Brain microvascular endothelial cell (primary cell): ENCODE data around the gene TMEM236.

Source experiments
- DNase-seq: peaks from one replicate; pipeline ENCODE4 v3.0.0-alpha.2; 2020
- H3K27ac ChIP-seq: fragments of 250-450 bp; sonication (Bioruptor Pico); 2 replicates; pipeline ENCODE4 v1.5.1; 2020; ENCODE audit warnings: mild to moderate bottlenecking, moderate library complexity
- H3K27me3 ChIP-seq: fragments of 250-450 bp; sonication (Bioruptor Pico); replicated peaks from 2 replicates; pipeline ENCODE4 v1.5.1; 2020; ENCODE audit warnings: mild to moderate bottlenecking
- H3K36me3 ChIP-seq: fragments of 250-450 bp; sonication (Bioruptor Pico); replicated peaks from 2 replicates; pipeline ENCODE4 v1.5.1; 2020; ENCODE audit warnings: mild to moderate bottlenecking
- H3K4me3 ChIP-seq: 2 replicates; pipeline ENCODE4 v1.5.1; 2011; ENCODE audit warnings: low read depth, mild to moderate bottlenecking, control low read depth, low read length, moderate library complexity
- in situ Hi-C: cut with HindIII; loops from 2 replicates; pipeline ENCODE4 v1.10.0; 2017; ENCODE audit warnings: low sequenced_read_pairs, low pct_ligation_motif_present
- TF ChIP-seq, protein P1 (sequence below): IDR thresholded peaks from 2 replicates; pipeline ENCODE4 v1.5.1; 2011; ENCODE audit warnings: low read depth, mild to moderate bottlenecking, moderate library complexity, low read length, control low read depth, inconsistent platforms; ENCODE audit errors: missing control alignments

The TMEM236 gene

DNA sequence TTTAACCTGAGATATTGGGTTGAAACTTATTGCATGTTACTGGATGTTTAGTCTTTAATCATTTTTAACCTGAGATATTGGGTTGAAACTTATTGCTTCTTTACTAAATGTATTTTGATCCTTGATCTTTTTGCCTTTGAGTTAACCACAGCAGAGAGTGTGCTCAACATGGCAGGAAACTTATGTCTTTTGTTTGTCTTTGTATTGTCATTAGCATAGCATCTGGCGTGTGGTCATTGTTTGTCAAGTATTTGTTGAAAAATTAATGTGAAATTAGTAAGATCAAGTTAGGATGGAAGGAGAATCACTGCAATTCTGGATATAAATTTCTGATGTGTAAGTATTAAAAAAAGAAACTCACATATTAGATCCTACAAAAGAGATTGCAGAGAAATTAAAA is 65.3 kb downstream of the TMEM236 start:
- H3K27ac ChIP-seq: no peak overlapping the region
- no peak overlapping the region for H3K4me3 ChIP-seq
- no peaks in the 10 kb centered on the region for H3K36me3 ChIP-seq
- in situ Hi-C loops: no loop called here
- H3K27me3 ChIP-seq: no peaks in the 10 kb centered on the region
- no peak for DNase-seq
- TF ChIP-seq, protein P1, sequence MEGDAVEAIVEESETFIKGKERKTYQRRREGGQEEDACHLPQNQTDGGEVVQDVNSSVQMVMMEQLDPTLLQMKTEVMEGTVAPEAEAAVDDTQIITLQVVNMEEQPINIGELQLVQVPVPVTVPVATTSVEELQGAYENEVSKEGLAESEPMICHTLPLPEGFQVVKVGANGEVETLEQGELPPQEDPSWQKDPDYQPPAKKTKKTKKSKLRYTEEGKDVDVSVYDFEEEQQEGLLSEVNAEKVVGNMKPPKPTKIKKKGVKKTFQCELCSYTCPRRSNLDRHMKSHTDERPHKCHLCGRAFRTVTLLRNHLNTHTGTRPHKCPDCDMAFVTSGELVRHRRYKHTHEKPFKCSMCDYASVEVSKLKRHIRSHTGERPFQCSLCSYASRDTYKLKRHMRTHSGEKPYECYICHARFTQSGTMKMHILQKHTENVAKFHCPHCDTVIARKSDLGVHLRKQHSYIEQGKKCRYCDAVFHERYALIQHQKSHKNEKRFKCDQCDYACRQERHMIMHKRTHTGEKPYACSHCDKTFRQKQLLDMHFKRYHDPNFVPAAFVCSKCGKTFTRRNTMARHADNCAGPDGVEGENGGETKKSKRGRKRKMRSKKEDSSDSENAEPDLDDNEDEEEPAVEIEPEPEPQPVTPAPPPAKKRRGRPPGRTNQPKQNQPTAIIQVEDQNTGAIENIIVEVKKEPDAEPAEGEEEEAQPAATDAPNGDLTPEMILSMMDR: no peak

DNA sequence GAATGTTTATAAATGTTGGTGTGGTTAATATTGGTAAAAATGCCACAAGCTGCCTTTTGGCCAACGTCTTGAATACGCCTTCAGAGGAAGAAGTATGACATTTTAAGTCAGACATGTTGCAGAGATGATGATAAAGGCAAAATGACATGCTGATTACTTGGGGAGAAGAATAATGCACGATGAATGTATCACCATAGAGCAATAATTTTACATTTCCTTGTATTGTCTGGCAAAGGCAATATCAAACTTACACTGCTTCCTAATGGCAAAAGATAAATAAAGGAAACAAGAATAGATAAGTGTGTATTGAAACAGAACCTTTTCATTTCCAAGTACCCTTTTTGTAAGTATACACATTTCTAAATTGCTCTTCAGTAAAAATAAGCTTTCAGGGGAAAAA is 65.8 kb downstream of the TMEM236 start:
- DNase-seq: no peak
- no peaks in the 10 kb centered on the region for H3K36me3 ChIP-seq
- no peaks in the 10 kb centered on the region for H3K27me3 ChIP-seq
- H3K27ac ChIP-seq: no peak overlapping the region
- no peak overlapping the region for H3K4me3 ChIP-seq
- TF ChIP-seq, protein P1: no peak
- in situ Hi-C loops: no loop called here

DNA sequence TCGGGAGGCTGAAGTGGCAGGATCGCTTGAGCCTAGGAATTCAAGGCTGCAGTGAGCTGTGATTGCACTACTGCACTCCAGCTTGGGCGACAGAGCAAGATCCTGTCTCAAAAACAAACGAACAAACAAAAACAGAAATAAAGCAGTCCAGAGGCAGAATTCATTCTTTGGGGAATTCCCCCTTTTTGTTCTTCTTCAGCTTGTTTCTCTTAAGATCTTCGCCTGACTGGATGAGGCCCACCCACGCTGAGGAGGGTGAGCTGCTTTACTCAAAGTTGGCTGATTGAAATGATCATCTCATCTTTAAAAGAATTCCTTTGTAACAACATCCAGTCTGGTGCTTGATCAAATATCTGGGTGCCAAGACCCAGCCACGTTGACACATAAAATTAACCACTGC is 67.8 kb downstream of the TMEM236 start:
- no peaks in the 10 kb centered on the region for H3K27me3 ChIP-seq
- TF ChIP-seq, protein P1: no peak
- in situ Hi-C loops: no loop called here
- no peaks in the 10 kb centered on the region for H3K36me3 ChIP-seq
- H3K4me3 ChIP-seq: no peak overlapping the region
- no peak for DNase-seq
- no peak overlapping the region for H3K27ac ChIP-seq

DNA sequence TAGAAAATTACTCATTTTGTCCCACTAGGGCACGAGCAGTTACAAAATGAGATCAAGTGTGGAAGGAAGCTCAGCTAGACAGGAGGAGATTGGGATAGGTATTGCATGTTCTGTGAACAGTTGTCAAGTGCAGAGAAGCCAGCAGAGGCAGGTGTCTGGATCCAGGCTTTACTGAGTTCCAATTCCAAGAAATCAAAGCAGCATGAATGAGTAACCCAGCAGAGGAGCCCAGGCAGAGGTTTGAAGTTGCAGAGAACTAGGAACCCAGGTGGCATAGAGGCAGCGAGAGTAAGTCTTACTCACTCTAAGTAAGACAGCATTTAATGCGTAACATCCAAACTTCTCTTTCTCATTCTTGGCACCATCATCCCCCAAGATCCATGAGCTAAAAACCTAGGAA is 68.9 kb downstream of the TMEM236 start:
- in situ Hi-C loops: no loop called here

DNA sequence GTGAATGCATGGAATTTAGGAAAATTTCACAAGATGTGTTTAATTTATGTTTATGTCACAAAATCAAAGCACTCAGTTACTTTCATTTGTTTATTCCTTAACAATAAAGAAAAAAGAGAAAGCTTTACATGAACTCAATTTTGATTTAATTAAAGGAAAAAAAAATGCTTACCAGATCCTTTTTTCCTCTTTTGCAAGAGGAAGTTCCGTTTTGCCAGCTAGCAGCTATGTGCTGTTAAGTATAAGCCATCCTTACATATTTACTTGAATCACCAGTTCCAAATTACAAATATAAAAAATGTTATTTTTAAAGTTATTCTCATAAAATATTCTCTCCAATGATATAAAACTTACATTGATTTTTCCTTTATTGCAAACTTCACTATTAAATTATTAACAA is 69.9 kb downstream of the TMEM236 start:
- in situ Hi-C loops: no loop called here
- Histone ChIP-seq H3K36me3 (no peaks in the 10 kb centered on the region), H3K4me3 (no peak overlapping the region), H3K27ac (no peak overlapping the region), H3K27me3 (no peaks in the 10 kb centered on the region)
- no peak for DNase-seq
- TF ChIP-seq, protein P1: no peak

More for the DNA sequence above, 68.9 kb downstream of the TMEM236 start:
- TF ChIP-seq, protein P1: no peak
- Histone ChIP-seq H3K27ac (no peak overlapping the region), H3K27me3 (no peaks in the 10 kb centered on the region), H3K36me3 (no peaks in the 10 kb centered on the region), H3K4me3 (no peak overlapping the region)
- no peak for DNase-seq

DNA sequence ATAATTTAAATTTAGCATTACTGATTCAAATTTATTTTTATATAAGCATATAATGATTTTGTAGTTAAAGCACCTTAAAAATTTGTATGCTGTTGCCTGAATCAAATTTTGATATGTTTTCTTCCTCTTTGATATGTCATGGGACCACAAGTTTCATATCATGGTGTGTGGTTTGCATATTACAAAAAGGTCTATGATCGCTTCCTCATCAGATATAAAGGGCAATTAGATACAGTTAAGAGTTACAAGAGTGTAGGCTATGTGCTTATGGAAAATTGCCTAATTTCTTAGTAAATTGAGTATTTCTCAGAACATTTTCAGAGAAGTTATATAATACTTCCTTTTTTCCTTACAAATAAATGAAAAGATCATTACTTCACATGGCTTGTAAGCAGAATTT is 79.3 kb downstream of the TMEM236 start:
- in situ Hi-C loops: no loop called here
- no peak overlapping the region for H3K27ac ChIP-seq

More for the DNA sequence above, 79.3 kb downstream of the TMEM236 start:
- Histone ChIP-seq H3K4me3 (no peak overlapping the region), H3K27me3 (no peaks in the 10 kb centered on the region), H3K36me3 (no peaks in the 10 kb centered on the region)
- TF ChIP-seq, protein P1: no peak
- no peak for DNase-seq
